KMS-11 (cell line): Measurements from ENCODE around the gene RNF220.

Experiments used
- H2AFZ ChIP-seq: fragments of 200-600 bp; sonication (generic); 2 replicates; pipeline ENCODE4 v1.6.1; 2016; ENCODE audit warnings: antibody characterized with exemption, mixed run types, low read depth
- H3K27ac ChIP-seq: fragments of 200-600 bp; sonication (generic); 2 replicates; pipeline ENCODE4 v1.6.1; 2016; ENCODE audit warnings: mild to moderate bottlenecking, mixed run types
- H3K27me3 ChIP-seq: fragments of 200-600 bp; sonication (generic); 2 replicates; pipeline ENCODE4 v1.6.1; 2017; ENCODE audit warnings: mild to moderate bottlenecking, low read depth, mixed run types, moderate library complexity; ENCODE audit not compliant: insufficient read depth
- H3K36me3 ChIP-seq: fragments of 200-600 bp; sonication (generic); 2 replicates; pipeline ENCODE4 v1.6.1; 2017; ENCODE audit warnings: mild to moderate bottlenecking, mixed run types; ENCODE audit not compliant: insufficient read depth
- H3K4me1 ChIP-seq: fragments of 200-600 bp; sonication (generic); 2 replicates; pipeline ENCODE4 v1.6.1; 2016; ENCODE audit warnings: mild to moderate bottlenecking, low read depth, mixed run types; ENCODE audit not compliant: poor library complexity, severe bottlenecking
- H3K4me2 ChIP-seq: fragments of 200-600 bp; sonication (generic); 2 replicates; pipeline ENCODE4 v1.7.0; 2016; ENCODE audit warnings: mild to moderate bottlenecking, mixed run types
- H3K4me3 ChIP-seq: fragments of 200-600 bp; sonication (generic); IDR thresholded peaks from 2 replicates; pipeline ENCODE4 v1.6.1; 2017; ENCODE audit warnings: low read depth, low read length, mixed read lengths; ENCODE audit not compliant: insufficient read depth
- H3K79me2 ChIP-seq: fragments of 200-600 bp; sonication (generic); 2 replicates; pipeline ENCODE4 v1.6.1; 2016; ENCODE audit warnings: low read depth, mixed run types; ENCODE audit not compliant: insufficient read depth
- H3K9ac ChIP-seq: fragments of 200-600 bp; sonication (generic); 2 replicates; pipeline ENCODE4 v1.6.1; 2016; ENCODE audit warnings: mild to moderate bottlenecking, mixed run types
- H4K20me1 ChIP-seq: fragments of 200-600 bp; sonication (generic); 2 replicates; pipeline ENCODE4 v1.6.1; 2016; ENCODE audit warnings: mild to moderate bottlenecking, mixed run types; ENCODE audit not compliant: insufficient read depth
- CTCF ChIP-seq: fragments of 200-600 bp; sonication (generic); conservative IDR thresholded peaks from 2 replicates; pipeline ENCODE4 v1.6.1; 2017; ENCODE audit warnings: low read depth, mild to moderate bottlenecking, antibody characterized with exemption, low read length, moderate library complexity, mixed read lengths

RNF220 gene

GRCh38 chr1:44659566-44659965 is 254.5 kb downstream of the RNF220 start:
- TF ChIP-seq CTCF, result no peak
- Histone ChIP-seq H4K20me1 (no peaks in the 10 kb centered on the region), H3K27ac (no peak overlapping the region), H3K27me3 (no peaks in the 10 kb centered on the region), H3K4me3 (no peak overlapping the region), H3K4me2 (no peak overlapping the region), H3K79me2 (no peaks in the 10 kb centered on the region), H2AFZ (no peak overlapping the region), H3K36me3 (no peaks in the 10 kb centered on the region), H3K4me1 (no peaks in the 10 kb centered on the region), H3K9ac (no peak overlapping the region)

GRCh38 chr1:44660176-44660575 is 255.1 kb downstream of the RNF220 start:
- H3K4me1 ChIP-seq, result no peaks in the 10 kb centered on the region
- H2AFZ ChIP-seq, result no peak overlapping the region
- H3K36me3 ChIP-seq, result no peaks in the 10 kb centered on the region
- no peak overlapping the region for H3K4me3 ChIP-seq
- no peak overlapping the region for H3K4me2 ChIP-seq
- no peaks in the 10 kb centered on the region for H3K27me3 ChIP-seq
- no peak for TF ChIP-seq CTCF
- H3K79me2 ChIP-seq, result no peaks in the 10 kb centered on the region
- H4K20me1 ChIP-seq, result no peaks in the 10 kb centered on the region
- H3K9ac ChIP-seq, result no peak overlapping the region
- H3K27ac ChIP-seq, result no peak overlapping the region

GRCh38 chr1:44661781-44662682 is 257.0 kb downstream of the RNF220 start:
- no peak overlapping the region for H3K9ac ChIP-seq
- H3K36me3 ChIP-seq, result no peaks in the 10 kb centered on the region
- H3K4me1 ChIP-seq, result no peaks in the 10 kb centered on the region
- H3K27ac ChIP-seq, result no peak overlapping the region
- H3K4me2 ChIP-seq, result no peak overlapping the region
- H3K4me3 ChIP-seq, result no peak overlapping the region
- H3K79me2 ChIP-seq, result no peaks in the 10 kb centered on the region
- H3K27me3 ChIP-seq, result no peaks in the 10 kb centered on the region
- H4K20me1 ChIP-seq, result no peaks in the 10 kb centered on the region
- no peak for TF ChIP-seq CTCF
- H2AFZ ChIP-seq, result no peak overlapping the region

GRCh38 chr1:44662683-44663030 is 257.6 kb downstream of the RNF220 start:
- no peak overlapping the region for H3K4me3 ChIP-seq
- H3K36me3 ChIP-seq, result no peaks in the 10 kb centered on the region
- H3K27me3 ChIP-seq, result no peaks in the 10 kb centered on the region
- no peak overlapping the region for H3K27ac ChIP-seq
- H4K20me1 ChIP-seq, result no peaks in the 10 kb centered on the region
- TF ChIP-seq CTCF, result no peak
- no peaks in the 10 kb centered on the region for H3K79me2 ChIP-seq
- no peak overlapping the region for H2AFZ ChIP-seq
- no peak overlapping the region for H3K4me2 ChIP-seq
- H3K9ac ChIP-seq, result no peak overlapping the region
- H3K4me1 ChIP-seq, result no peaks in the 10 kb centered on the region
